HG03521 (cell line): ENCODE measurements around the gene RYR3.
A peak's percentile ranks its signal among the peaks of the same experiment; 100 is the strongest.

Source experiments
- ATAC-seq: cut with Tn5 transposase; IDR thresholded peaks from one replicate; pipeline ENCODE4 v1.9.1; 2021; ENCODE audit warnings: mild to moderate bottlenecking, moderate library complexity; ENCODE audit not compliant: unreplicated experiment

Gene RYR3

DNA sequence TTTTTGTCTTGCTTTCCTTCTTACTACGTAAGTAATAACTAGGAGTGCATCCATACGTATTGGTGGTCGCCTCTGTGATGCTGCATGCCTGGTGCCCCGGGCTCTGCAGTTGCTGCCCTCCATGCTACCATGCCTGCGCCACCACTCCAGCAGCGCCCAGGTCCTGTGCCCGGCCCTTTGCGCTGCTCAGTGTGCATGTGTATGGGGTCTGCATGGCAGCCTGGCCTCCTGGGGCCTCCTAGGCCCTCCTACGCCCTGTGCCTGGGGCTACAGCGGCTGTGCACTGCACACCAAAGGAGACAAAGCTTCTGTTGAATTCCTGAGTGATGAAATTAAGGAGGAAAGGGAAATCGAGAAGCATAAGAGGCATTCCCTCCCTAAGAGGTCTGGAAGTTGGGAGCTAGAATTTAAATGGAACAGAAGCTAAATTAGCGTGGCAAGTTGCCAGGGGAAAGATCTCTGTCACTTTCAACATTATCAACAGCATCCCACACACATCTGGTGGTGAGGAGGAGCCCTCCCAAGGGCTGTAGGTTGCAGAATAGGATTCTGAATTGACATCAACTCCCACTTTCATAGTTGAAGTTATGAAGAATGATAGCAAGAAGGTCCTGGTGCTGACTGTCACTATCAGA is 382.5 kb downstream of the RYR3 start:
- ATAC-seq: no peak

GRCh38 chr15:33698126-33698525 is 387.4 kb downstream of the RYR3 start:
- ATAC-seq: no peak

DNA sequence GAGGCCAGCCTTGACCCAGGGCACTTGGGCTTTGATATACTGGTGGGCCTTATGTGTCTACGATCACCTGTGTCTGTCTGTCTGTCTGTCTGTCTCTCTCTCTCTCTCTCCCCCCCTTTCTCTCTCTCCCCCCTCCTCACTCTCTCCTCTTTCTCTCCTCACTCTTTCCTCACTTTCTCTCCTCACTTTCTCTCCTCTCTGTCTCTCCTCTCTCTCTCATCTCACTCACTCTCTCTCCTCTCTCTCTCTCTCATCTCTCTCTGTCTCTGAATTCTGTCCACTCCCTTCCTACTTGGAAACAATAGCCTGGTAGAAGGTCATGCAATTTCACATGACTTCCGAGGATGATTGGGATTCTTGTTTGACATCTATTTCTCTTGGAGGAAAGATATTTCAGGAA is 388.4 kb downstream of the RYR3 start:
- ATAC-seq: no peak

- no peak for ATAC-seq
Observed at GRCh38 chr15:33699691-33700447, 389.1 kb downstream of the RYR3 start.

DNA sequence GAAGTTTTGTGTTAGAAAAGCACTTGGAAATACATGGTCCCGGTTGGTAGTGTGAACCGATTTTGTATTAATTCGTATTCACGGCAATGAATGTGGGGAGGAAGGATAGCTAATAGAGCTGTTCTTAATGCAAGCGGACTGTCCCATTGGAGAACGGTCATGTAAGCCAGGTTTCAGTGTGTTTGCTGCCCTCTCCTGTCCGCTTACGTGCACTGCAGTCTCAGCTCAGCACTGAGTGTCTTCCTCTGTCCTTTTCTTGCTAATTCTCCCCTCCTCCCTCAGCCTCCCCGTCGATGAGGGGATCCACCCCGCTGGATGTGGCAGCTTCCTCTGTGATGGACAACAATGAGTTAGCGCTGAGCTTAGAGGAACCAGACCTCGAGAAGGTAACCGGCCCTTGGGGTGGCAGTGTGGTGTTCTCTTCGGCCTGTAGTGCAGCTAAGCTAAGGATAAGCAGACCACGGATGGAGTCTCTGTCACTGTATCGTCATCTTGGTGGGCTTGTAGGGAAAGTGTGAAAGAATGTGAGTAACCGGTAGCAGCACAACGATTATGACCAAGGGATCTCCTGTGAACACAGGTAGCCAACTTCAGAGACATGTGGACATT is 390.0 kb downstream of the RYR3 start:
- ATAC-seq: no peak

DNA sequence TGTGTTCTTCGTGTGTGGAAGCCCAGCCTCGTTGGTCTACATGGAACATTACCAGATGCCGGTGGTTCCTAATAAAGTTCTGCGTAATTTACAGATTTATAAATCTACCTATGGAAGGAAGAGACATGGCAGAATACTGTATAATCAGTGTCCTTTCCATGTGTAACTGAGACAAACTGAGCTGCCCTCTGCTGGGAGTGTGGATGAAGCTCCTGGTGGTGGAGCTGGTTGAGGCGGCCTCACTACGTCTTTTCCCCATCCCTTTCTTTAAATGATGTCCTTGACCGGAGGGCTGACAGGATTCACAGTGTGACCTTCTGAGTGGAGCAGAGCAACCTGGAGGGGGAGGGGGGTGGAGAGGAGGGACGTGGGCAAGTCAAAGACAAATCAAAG is 390.5 kb downstream of the RYR3 start:
- ATAC-seq: no peak

- no peak for ATAC-seq
Observed at GRCh38 chr15:33706173-33706572, 395.4 kb downstream of the RYR3 start.

- ATAC-seq: no peak
Observed at GRCh38 chr15:33710748-33711147, 400.0 kb downstream of the RYR3 start.

GRCh38 chr15:33716025-33716424 is 405.3 kb downstream of the RYR3 start:
- ATAC-seq: no peak

- no peak for ATAC-seq
Observed at GRCh38 chr15:33720952-33721351, 410.2 kb downstream of the RYR3 start.

- peak; percentile 80 for ATAC-seq
Observed at GRCh38 chr15:33722005-33722672, 411.4 kb downstream of the RYR3 start.

DNA sequence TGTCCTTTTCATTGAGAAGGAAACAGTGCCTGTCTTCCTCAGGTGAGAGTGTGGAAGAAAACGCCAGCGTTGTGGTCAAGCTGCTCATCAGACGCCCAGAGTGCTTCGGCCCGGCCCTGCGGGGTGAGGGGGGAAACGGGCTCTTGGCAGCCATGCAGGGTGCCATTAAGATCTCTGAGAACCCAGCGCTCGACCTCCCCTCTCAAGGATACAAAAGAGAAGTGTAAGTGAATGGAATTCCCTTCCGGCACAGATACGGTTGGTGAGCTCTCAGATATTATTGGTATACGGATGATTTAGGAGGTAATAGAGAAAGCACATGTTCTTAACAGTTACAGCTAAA is 411.9 kb downstream of the RYR3 start:
- ATAC-seq: no peak

GRCh38 chr15:33724321-33725036 is 413.7 kb downstream of the RYR3 start:
- ATAC-seq: no peak

DNA sequence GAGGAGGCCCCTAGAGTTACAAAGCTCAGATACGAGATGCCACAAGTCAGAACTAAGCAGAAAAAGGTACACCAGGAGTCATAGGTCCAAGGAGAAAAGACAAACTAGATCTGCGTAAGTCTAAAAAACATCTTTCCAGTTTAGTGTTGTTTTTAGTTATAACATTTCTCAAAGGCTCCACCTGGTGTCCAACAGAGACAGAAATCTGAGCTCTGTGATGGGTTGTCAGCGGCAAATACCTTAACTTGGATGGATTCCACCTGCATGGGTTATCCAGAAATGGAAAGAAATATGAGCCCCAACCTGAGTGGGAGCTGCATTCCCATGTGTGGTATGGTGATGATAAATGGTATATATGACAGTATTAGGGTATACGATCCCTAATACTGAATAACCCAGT is 418.9 kb downstream of the RYR3 start:
- no peak for ATAC-seq

DNA sequence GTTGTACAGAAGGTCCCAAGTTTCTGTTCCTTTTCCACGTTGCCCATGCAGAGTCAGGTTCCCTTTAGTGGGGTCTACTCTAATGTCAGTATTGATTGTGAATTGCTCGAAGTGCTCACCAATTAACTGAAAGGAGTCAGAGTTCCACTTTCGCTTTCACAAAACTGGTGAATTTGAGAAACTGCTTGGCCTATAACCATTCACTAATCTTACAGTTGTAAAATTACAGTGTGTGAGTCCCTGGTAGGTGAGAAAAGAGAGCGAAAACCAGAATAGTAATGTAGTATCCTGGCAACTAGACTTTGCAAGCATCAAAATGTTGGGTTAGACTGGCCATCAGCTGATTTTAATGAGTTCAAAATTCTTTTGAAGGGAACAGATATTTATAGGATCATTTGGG is 420.0 kb downstream of the RYR3 start:
- peak; percentile 79 for ATAC-seq

DNA sequence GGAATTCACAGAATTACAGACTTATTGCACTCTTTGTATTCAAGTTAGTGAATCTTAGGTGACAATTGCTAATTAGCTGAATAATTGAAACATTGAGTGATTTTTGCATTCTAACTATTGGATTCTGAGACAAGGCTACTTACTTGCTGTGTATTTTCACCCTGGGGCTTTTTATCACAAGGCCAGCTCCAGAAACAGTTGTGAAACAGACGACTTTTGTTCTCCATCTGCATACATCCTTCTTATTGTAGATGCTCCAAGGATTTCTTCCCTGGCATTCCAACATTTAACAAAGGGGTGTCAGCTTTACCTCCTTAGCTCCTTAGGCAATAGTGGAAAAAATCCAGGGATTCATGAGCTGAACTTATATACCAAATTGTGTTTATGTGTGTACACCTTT is 424.4 kb downstream of the RYR3 start:
- no peak for ATAC-seq

DNA sequence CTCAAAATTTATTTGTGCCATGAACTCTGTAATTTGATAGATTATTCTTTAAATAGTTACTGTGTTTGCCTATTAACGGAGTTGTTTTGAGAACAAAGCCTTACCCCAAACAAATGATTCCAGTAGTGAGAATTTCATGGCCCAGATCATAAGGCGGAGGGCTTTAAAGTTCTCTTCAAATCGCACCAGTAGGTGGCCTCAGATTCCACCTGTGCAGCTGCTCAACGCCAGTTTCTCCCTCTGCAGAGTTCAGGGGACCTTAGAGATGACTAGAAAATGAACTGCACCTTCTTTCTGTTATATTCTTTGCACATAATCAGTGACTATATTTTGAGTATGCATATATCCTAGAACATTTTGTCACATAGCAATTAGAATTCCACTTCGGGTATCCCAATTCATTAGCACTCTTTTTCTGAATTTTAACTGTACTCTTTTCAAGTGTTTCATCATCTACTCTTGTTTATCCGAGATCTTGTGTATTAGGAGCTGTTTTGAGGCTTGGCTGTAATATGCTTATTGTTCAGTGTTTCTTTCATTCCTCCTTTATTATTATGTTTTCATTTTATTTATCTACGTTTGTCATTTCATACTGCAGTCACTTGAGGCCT is 425.0 kb downstream of the RYR3 start:
- no peak for ATAC-seq

GRCh38 chr15:33737687-33738601 is 427.2 kb downstream of the RYR3 start:
- no peak for ATAC-seq

DNA sequence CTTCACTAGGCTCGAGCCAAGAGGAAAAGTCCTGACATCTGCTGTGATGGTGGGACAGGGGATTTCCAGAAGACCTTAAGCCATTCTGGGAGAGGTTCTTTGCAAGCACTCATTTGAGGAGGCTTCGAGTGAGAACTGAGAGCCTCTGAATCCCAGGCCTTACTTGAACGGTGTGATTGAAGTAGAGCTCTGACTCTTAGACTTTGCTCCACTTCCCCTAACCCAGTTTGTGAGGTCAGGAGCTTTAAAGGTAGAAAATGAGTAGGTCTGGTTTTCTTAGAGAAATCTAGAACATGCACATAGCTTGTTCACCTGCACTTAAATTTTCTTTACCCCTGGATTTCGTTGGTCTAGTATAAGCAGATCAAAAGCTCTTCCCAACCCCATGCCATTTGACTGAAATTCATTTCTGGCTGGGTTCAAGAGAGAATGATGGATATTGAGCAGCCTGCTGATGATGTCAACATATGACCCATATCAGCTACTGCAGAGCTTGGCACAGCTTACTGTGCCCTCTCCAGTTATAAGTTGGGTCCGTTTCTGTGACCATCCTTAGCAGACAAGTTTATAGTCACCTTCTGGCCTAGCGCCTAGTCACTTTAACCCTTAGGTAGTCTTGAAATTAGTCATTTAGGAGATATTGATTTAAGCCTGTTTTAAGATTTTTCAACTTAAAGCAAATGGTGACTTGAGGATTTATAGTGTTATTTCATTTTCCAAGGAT is 428.3 kb downstream of the RYR3 start:
- no peak for ATAC-seq
